Right lobe of liver (tissue), 6 donors: ENCODE data around the gene RETREG1. TPM values are rescaled to one million over a fixed set of nuclear protein-coding genes. Genes with fewer than 3 reads are reported as not detected.

Experiments used
- ATAC-seq, 4 donors: fragments of 200-7000 bp; cut with Tn5 transposase; one replicate each; pipeline ENCODE4 v1.9.1; 2020; ENCODE audit warnings: mild to moderate bottlenecking in 4 of 4, moderate library complexity in 4 of 4
- DNase-seq, 3 donors: peaks; one replicate each; pipeline ENCODE4 v3.0.0-alpha.2; 2020
- H3K27ac ChIP-seq, 3 donors: fragments of 200-600 bp; one replicate each; pipeline ENCODE4 v1.8.0; 2022
- H3K27me3 ChIP-seq, 2 donors: fragments of 200-600 bp; one replicate each; pipeline ENCODE4 v1.8.0; 2022
- H3K36me3 ChIP-seq, 4 donors: fragments of 200-600 bp; sonication (generic) in 1 of 4; one replicate each; pipeline versions ENCODE4 v1.5.1 to v1.8.0; 2017 to 2022; ENCODE audit warnings: control low read depth in 1 of 4
- H3K4me1 ChIP-seq, 4 donors: fragments of 200-600 bp; sonication (generic) in 1 of 4; one replicate each; pipeline versions ENCODE4 v1.5.1 to v1.8.0; 2017 to 2022; ENCODE audit warnings: control low read depth in 1 of 4
- H3K4me3 ChIP-seq, 3 donors: fragments of 200-600 bp; one replicate each; pipeline ENCODE4 v1.8.0; 2022
- H3K9me3 ChIP-seq, 4 donors: fragments of 200-600 bp; sonication (generic) in 1 of 4; one replicate each; pipeline versions ENCODE4 v1.5.1 to v1.8.0; 2017 to 2022; ENCODE audit warnings: control low read depth in 1 of 4
- POLR2A ChIP-seq: fragments of 450-650 bp; IDR thresholded peaks from one replicate; pipeline ENCODE4 v1.6.1; 2017; ENCODE audit warnings: antibody characterized with exemption, mild to moderate bottlenecking
- WGBS: methylation state at CpG from one replicate; pipeline ENCODE4 v1.1.6; 2018; ENCODE audit warnings: low coverage, low lambda C conversion rate; ENCODE audit not compliant: insufficient coverage; ENCODE audit errors: missing lambda C conversion rate; 5-methylcytosine and 5-hydroxymethylcytosine counted together
- intact Hi-C, 2 donors: fragments of 100-400 bp; cut with DNase I; formaldehyde crosslinking; loops; one replicate each; pipeline versions ENCODE4 v1.11.2 to v1.14.1; 2022
- total RNA-seq, 6 experiments: library from RNA; depleted of rRNA in 2 of 6; stranded (reverse); fragments of >200 nt in 2 of 6; fragmentation: NEBNext Ultra II Directional in 3 of 6; extraction: Animal tissue kit (Norgen Biotek cat#: 25700) in 3 of 6; gene quantifications; one replicate each; pipeline versions ENCODE4 v1.1.0 to v1.2.4, GENCODE V29; 2016 to 2023
- TF ChIP-seq, protein P1 (sequence below), 4 donors: fragments of 200-600 bp in 3 of 4; fragments of 450-650 bp in 1 of 4; IDR thresholded peaks; one replicate each; pipeline versions ENCODE4 v1.5.1 to v1.8.0; 2016 to 2022; ENCODE audit warnings: antibody characterized with exemption in 4 of 4, mild to moderate bottlenecking in 2 of 4
- donor health status: DM: no; HTN: yes; CAD: no.
- donor health status: DM: no; HTN: no; CAD: no.
- donor health status: DM: no; HTN: no; CAD: no.
- donor health status: DM: no; HTN: yes; CAD: no.
- donor health status: DM: no; HTN: yes; CAD: no.

The RETREG1 gene
- total RNA-seq, 6 experiments from 2014 or later = 17.2 to 70.8 (median 30.2) TPM

DNA sequence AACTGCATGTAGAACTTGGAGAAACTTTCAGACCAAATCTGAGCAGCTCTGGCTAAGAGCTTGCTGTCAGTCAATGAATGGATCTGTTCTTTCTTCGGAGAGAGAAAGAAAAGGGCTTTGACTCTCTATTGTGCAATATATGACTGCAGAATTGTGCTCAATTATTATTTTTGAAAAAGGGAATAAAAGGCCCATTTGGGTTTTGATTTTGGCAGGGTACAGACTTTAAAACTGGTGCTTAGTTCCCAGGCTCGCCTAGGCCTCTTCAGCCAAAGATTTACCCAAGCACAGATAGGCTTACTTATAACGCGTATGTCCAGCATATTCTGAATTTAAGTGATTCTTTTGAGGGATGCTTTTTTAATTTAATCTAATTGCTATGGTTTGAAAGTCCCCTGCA lies 59.3 kb downstream of the RETREG1 start:
- DNase-seq (no peak), ATAC-seq (no peak)
- no peaks in the 10 kb centered on the region for H3K36me3 ChIP-seq
- TF ChIP-seq, protein P1, sequence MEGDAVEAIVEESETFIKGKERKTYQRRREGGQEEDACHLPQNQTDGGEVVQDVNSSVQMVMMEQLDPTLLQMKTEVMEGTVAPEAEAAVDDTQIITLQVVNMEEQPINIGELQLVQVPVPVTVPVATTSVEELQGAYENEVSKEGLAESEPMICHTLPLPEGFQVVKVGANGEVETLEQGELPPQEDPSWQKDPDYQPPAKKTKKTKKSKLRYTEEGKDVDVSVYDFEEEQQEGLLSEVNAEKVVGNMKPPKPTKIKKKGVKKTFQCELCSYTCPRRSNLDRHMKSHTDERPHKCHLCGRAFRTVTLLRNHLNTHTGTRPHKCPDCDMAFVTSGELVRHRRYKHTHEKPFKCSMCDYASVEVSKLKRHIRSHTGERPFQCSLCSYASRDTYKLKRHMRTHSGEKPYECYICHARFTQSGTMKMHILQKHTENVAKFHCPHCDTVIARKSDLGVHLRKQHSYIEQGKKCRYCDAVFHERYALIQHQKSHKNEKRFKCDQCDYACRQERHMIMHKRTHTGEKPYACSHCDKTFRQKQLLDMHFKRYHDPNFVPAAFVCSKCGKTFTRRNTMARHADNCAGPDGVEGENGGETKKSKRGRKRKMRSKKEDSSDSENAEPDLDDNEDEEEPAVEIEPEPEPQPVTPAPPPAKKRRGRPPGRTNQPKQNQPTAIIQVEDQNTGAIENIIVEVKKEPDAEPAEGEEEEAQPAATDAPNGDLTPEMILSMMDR (IDR thresholded peaks at IDR 0.05) = no peak
- TF ChIP-seq POLR2A = no peak
- H3K4me3 ChIP-seq = no peak overlapping the region
- H3K4me1 ChIP-seq = peaks cover 0 to 5% (median 0%) of the 10 kb centered on the region in 4 donors
- WGBS = 96% methylated on average over 4 of the region's 4 CpGs
- intact Hi-C loops = loop anchor here in 1 of 2 donors (10.0 kb wide), 1 partner anchor 63 kb away; no protein-coding TSS in a partner anchor
- no peaks in the 10 kb centered on the region for H3K9me3 ChIP-seq
- H3K27ac ChIP-seq = no peak overlapping the region
- H3K27me3 ChIP-seq = no peaks in the 10 kb centered on the region

DNA sequence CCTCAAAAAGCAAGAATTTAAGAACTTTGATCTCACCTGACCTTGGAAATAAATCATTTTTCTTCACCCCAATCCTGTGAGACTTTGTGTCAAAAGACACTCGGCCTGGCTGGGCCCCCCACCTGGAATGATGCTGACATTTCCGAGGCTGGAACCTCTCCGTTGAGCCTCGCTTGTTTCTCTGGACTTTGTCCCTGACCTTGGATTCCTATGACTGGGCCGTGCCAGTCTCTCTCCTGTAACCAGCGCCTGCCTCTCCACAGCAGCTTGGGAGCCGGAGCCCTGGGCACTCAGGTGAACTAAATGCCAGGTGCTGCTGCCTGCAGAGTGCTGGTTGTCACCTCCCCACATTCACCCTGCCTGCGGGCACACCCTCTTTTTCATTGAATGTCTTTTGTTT lies 62.7 kb downstream of the RETREG1 start:
- no peaks in the 10 kb centered on the region for H3K27me3 ChIP-seq
- no peak overlapping the region for H3K27ac ChIP-seq
- peak; percentile 21 to 53 (median 28) for ATAC-seq
- no peaks in the 10 kb centered on the region for H3K9me3 ChIP-seq
- no peak for DNase-seq
- intact Hi-C loops = loop anchor here in 1 of 2 donors (10.0 kb wide), 1 partner anchor 59 kb away; no protein-coding TSS in a partner anchor
- TF ChIP-seq POLR2A = no peak
- TF ChIP-seq, protein P1 (IDR thresholded peaks at IDR 0.05) = no peak
- no peaks in the 10 kb centered on the region for H3K36me3 ChIP-seq
- WGBS = 32% methylated on average over 5 of the region's 8 CpGs
- H3K4me3 ChIP-seq = no peak overlapping the region
- peaks cover 0 to 11% (median 0%) of the 10 kb centered on the region in 4 donors for H3K4me1 ChIP-seq

DNA sequence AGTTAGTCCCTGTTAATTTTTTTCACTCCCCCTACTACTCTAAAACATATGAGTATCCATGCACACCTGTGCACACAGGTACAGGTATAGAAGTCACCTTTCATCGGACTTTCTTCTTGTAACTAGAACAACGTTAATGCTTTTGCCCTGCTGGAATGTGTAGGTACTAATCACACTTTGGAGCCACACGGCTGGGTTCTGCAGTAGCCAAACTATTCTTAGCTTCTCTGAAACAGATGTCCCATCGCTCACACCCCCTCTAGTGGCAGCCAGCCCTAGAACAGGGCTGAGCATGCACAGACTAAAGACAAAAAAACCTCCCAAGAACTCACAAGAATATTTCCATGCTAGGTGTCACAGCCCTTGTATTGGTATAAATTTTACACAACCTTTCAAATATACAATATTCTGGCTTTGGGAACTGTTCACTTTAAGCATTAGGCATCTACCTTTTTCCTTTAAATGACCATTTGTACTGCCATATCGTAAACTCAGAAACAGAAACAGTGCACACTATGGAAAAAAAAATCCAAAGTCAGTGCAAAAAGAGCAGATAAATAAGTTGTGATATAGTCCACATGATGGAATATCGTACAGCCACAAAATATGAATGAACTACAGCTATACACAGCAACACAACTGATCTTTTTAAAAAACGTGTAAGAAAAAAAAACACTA lies 64.0 kb downstream of the RETREG1 start:
- DNase-seq = peak; percentile 81 to 87 (median 81)
- WGBS = 36% methylated on average over 7 of the region's 7 CpGs
- TF ChIP-seq, protein P1 (IDR thresholded peaks at IDR 0.05) = peak; percentile 82 to 90 (median 84)
- TF ChIP-seq POLR2A = no peak
- intact Hi-C loops = loop anchor here in 1 of 2 donors (10.0 kb wide), 1 partner anchor 58 kb away; no protein-coding TSS in a partner anchor
- H3K27me3 ChIP-seq = no peaks in the 10 kb centered on the region
- H3K4me3 ChIP-seq = no peak overlapping the region
- peak; percentile 88 to 93 (median 92) for ATAC-seq
- no peak overlapping the region for H3K27ac ChIP-seq
- no peaks in the 10 kb centered on the region for H3K9me3 ChIP-seq
- H3K36me3 ChIP-seq = no peaks in the 10 kb centered on the region
- H3K4me1 ChIP-seq = peaks cover 0 to 11% (median 0%) of the 10 kb centered on the region in 4 donors

DNA sequence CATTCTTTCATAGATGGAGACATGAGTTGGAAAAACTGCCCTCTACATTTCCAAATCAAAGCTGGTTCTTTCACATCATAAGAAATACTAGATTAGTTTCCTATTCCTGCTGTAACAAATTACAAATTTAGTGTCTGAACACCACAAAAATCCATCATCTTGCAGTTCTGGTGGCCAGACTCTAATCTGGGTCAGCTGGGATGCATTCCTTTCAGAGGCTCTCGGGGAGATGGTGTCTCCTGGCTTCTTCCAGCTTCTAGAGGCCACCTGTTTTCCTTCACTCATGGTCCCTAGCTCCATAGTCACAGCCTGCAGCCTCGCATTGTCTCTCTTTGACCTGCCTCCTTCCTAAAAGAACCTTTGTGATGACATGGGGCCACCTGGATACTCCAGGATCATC lies 65.2 kb downstream of the RETREG1 start:
- Histone ChIP-seq H3K9me3 (no peaks in the 10 kb centered on the region), H3K27ac (no peak overlapping the region), H3K27me3 (no peaks in the 10 kb centered on the region), H3K4me3 (no peak overlapping the region), H3K36me3 (no peaks in the 10 kb centered on the region), H3K4me1 (peaks cover 0 to 11% (median 0%) of the 10 kb centered on the region in 4 donors)
- DNase-seq (no peak), ATAC-seq (no peak)
- 85% methylated on average over 2 of the region's 2 CpGs for WGBS
- TF ChIP-seq POLR2A = no peak
- TF ChIP-seq, protein P1 (IDR thresholded peaks at IDR 0.05) = no peak
- intact Hi-C loops = loop anchor here in 1 of 2 donors (10.0 kb wide), 1 partner anchor 57 kb away; no protein-coding TSS in a partner anchor
